GM18508 (cell line): ENCODE measurements around the gene BRD2.

Experiments used
- ATAC-seq: cut with Tn5 transposase; IDR thresholded peaks from one replicate; pipeline ENCODE4 v1.9.1; 2021; ENCODE audit warnings: moderate number of reproducible peaks; ENCODE audit not compliant: insufficient read depth, unreplicated experiment

The BRD2 gene

GRCh38 chr6:32971242-32971580 is 2.8 kb downstream of the BRD2 start:
- no peak for ATAC-seq

- ATAC-seq, result peak; percentile 39
Measured at GRCh38 chr6:32971581-32972352, 3.4 kb downstream of the BRD2 start.

GRCh38 chr6:32972353-32973143 is 4.2 kb downstream of the BRD2 start:
- no peak for ATAC-seq

- no peak for ATAC-seq
Measured at GRCh38 chr6:32973144-32974015, 5.0 kb downstream of the BRD2 start.

DNA sequence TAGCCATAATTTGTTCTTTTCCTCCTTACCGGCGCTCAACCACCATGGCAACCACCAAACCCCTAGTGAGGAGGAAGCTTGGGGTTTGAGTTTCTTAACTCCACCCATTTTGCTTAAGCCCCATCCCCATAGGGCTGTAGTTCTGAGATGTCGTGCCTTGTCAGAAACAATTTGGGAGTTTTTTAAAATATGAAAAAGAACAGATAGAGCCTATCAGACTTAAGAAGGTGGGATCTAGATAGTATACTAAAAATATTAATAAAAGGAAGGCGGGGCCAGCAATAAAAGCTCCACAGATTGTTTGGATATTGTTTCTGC is 5.6 kb downstream of the BRD2 start:
- ATAC-seq, result no peak

GRCh38 chr6:32974541-32975308 is 6.3 kb downstream of the BRD2 start:
- no peak for ATAC-seq

DNA sequence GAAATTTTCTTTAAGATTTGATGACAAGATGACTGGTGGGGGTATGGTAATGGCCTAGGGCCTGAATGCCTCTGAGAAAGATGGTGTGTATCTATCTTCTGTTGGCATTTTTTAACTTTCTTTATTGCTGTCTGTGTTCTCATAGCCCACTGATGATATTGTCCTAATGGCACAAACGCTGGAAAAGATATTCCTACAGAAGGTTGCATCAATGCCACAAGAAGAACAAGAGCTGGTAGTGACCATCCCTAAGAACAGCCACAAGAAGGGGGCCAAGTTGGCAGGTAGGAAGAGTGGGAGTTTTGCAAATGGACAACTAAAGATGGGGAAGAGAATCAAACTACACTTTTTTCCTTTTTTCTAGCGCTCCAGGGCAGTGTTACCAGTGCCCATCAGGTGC is 7.5 kb downstream of the BRD2 start:
- ATAC-seq, result no peak

GRCh38 chr6:32976334-32977069 is 8.1 kb downstream of the BRD2 start:
- ATAC-seq, result no peak

- ATAC-seq, result no peak
Measured at GRCh38 chr6:32977272-32977952, 9.0 kb downstream of the BRD2 start.

DNA sequence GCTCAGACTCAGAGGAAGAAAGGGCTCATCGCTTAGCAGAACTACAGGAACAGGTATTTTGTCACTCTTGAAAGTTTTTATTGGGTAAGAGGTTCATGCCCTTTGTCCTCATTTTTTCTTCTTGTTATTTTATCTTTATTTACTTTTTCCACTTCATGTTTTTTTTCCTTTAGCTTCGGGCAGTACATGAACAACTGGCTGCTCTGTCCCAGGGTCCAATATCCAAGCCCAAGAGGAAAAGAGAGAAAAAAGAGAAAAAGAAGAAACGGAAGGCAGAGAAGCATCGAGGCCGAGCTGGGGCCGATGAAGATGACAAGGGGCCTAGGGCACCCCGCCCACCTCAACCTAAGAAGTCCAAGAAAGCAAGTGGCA is 9.5 kb downstream of the BRD2 start:
- no peak for ATAC-seq

GRCh38 chr6:32979720-32980487 is 11.5 kb downstream of the BRD2 start:
- ATAC-seq, result no peak

- no peak for ATAC-seq
Measured at GRCh38 chr6:32980488-32981038, 12.2 kb downstream of the BRD2 start.

DNA sequence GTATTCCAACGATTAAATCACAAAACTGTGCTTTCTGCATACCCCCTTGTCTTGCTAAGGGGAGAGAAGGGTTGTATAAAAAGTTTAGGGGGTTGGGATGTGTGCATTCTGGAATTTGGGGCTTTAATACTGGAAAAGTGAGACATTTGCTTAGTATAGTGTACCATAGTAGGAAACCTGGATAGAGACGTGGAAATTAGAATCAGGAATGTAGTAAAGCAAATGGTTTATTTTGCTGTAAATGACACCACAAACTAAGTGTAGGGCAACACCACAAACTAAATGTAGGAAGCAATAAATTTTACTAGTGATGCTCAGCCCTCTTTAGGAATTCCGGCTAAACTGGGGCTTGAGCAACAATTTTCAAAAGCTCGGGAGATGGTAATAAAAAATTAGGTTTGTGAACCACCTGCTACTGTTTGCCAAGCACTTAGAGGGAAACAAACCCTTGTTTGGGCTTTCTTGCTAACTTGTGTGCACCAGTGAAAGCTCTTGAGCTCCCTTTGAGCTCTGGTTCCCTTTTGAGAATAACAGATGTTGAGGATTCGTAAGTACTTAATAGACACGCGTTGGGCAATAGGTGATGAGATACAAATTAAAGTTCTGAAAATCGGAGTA is 13.8 kb downstream of the BRD2 start:
- no peak for ATAC-seq

DNA sequence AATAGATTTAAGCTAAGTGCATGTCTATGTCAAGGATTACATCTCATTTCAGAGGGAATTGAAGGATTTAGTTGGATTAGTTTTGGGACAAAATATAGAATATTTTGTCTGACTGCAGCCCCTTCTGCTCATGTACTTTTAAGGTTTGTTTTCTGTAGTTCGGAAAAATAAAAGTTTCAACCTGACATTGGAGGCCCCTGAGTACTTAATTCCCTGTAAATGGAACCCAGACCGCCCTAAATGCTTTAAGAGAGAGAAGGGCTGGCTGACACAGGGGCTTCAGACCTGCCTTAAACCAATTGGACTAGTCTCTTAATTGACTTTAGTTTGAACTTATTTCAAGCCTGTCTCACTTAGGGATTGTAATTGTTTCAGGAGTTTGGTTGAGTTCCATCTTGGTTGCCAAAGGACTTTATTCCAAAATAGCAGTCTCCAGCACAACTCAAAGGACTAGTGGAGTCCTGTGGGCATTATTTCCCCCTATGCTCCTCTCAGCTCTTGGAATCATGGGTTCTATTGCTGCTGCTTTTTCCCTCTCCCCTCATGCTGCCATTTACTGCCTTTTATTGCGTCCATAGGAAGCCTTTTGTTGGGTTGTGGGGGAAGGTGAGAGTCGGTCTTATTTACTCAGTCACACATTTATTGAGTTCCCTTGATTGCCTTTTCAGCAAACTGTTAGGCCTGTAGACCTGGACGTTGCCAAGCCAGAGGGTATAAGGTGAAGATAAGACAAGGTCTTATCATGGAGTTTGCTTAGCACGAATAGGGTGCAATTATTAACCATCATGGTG is 14.5 kb downstream of the BRD2 start:
- no peak for ATAC-seq

- ATAC-seq, result no peak
Measured at GRCh38 chr6:32983493-32983848, 15.1 kb downstream of the BRD2 start.

DNA sequence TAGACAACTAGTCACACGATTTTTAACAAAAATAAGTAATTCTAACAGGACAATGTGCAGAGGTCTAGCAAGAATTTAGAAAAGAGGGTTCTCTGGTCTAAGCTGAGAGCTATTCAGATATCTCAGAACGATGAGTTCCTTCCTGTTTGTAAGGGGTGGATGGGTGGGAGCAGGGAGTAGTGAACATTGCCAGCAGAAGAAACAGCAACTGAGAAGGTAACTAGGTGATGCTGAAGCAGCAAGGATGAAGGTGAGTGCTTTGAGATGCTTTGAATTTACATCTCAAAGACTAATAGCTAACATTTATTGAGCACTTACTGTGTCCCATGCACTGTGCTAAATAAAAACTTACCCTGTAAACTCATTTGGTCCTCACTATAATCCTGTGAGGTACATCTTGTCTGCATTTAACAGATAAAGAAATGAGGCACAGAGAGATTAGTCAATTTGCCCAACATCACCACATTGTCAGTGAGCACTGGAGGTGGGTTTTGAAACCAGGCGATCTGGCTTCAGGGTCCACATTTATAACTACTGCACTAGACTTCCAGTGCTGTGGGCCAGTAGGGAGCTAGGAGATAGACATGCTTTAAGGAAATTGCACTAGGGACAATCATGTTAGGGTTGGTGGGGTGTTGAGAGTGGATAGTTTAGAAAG is 15.7 kb downstream of the BRD2 start:
- no peak for ATAC-seq
